Measurements from ENCODE around the gene SLC6A5.

GRCh38 chr11:20561915-20562314, 37.5 kb upstream of the SLC6A5 start:
- TF ChIP-seq USF2 (IDR thresholded peaks at IDR 0.05; ENCODE audit: low read depth, low read length) (no peak), BHLHE40 (IDR thresholded peaks at IDR 0.05; ENCODE audit: low read depth, low read length) (no peak), CTCF (conservative IDR thresholded peaks at IDR 0.05; ENCODE audit: low read depth, low read length) (no peak), RFX5 (IDR thresholded peaks at IDR 0.05; ENCODE audit: low read depth, low read length) (no peak), RAD21 (IDR thresholded peaks at IDR 0.05; ENCODE audit: low read length) (no peak), MXI1 (IDR thresholded peaks at IDR 0.05; ENCODE audit: borderline replicate concordance, low read depth, low read length) (no peak), MAZ (IDR thresholded peaks at IDR 0.05; ENCODE audit: borderline replicate concordance, low read depth, low read length) (no peak), CEBPB (IDR thresholded peaks at IDR 0.05; ENCODE audit: low read depth, low read length) (no peak), MAFK (IDR thresholded peaks at IDR 0.05; ENCODE audit: low read depth, low read length) (no peak)

All from IMR-90 (cell line).